Umbilical cord (tissue), 2 donors: Measurements from ENCODE around the gene SHISA4. TPM values are rescaled to one million over a fixed set of nuclear protein-coding genes. Genes with fewer than 3 reads are reported as not detected.

Experiments used
- DNase-seq: peaks from one replicate; pipeline ENCODE4 v3.0.0-alpha.2; 2015; ENCODE audit warnings: low spot score
- total RNA-seq: library from RNA; depleted of rRNA; stranded (reverse); fragments of >200 nt; gene quantifications from one replicate; pipeline ENCODE4 v1.2.3, GENCODE V29; 2014; ENCODE audit warnings: low replicate concordance; ENCODE audit not compliant: insufficient read depth

The SHISA4 gene
- total RNA-seq, 1 donor from 2014 or later = 50.8 TPM

- no peak for DNase-seq
Observed at GRCh38 chr1:201881617-201882016, 7.1 kb upstream of the SHISA4 start.

- DNase-seq = no peak
Observed at GRCh38 chr1:201882665-201883132, 6.0 kb upstream of the SHISA4 start.

- no peak for DNase-seq
Observed at GRCh38 chr1:201883266-201883665, 5.4 kb upstream of the SHISA4 start.

- no peak for DNase-seq
Observed at GRCh38 chr1:201883786-201884185, 4.9 kb upstream of the SHISA4 start.

- DNase-seq = no peak
Observed at GRCh38 chr1:201884425-201884824, 4.3 kb upstream of the SHISA4 start.

DNA sequence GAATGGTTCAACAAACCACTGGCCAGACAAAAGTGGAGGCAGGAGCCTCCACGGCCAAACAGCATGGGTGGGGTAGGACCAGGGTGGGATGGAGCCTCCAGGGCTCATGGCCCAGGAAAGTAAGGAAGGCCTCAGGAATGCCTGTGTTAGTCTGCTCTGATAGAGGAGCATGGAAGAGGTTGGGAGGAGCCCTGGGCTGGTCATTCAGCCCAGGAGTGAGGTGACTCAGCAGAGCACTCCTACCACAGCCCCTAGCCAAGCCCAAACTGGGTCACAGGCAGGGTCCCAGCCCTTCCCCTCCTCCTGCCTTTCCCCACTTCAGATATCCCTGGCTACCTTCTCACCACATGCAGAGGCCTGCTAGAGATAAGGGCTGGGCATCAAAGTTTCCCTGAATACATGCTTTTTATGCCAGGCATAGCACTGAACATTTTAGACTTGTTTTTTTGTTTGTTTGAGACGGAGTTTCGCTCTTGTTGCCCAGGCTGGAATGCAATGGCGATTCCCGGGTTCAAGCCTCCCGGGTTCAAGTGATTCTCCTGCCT lies 3.1 kb upstream of the SHISA4 start:
- DNase-seq = no peak

DNA sequence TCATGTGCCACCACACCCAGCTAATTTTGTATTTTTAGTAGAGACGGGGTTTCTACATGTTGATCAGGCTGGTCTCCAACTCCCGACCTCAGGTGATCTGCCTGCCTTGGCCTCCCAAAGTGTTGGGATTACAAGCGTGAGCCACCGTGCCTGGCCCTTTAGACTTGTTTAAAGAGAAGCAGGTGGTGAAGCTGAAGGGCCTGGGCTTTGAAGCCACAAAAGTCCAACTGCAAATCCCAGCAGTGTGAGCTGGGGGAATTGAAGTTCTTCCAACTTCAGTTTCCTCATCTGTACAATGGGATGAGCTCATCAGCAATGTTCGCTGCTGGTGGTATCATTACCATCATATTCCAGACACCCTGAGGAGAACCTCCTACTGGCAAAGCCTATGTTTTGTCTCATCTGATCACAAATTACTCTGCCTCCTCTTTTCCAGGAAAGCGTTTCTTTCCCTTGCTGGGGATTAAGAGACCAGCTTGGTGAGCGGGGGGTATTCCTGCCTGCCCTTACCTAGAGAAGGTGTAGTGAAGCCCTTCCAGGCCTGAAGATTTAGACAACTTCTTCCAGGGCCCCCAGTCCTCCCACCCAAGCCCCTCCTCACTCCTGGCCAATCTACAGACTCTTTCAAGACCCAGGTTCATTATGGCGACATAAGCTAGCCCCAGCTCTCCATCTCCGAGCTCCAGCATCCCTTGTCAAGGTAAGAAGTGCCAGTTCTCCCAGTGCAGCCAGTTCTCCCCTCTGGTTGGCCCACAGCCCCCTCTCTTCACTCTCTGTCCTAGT lies 2.4 kb upstream of the SHISA4 start:
- DNase-seq = no peak

- no peak for DNase-seq
Observed at GRCh38 chr1:201887116-201887866, 1.4 kb upstream of the SHISA4 start.

- no peak for DNase-seq
Observed at GRCh38 chr1:201889090-201889968, 631 bp downstream of the SHISA4 start.

- no peak for DNase-seq
Observed at GRCh38 chr1:201890223-201890622, 1.5 kb downstream of the SHISA4 start.

DNA sequence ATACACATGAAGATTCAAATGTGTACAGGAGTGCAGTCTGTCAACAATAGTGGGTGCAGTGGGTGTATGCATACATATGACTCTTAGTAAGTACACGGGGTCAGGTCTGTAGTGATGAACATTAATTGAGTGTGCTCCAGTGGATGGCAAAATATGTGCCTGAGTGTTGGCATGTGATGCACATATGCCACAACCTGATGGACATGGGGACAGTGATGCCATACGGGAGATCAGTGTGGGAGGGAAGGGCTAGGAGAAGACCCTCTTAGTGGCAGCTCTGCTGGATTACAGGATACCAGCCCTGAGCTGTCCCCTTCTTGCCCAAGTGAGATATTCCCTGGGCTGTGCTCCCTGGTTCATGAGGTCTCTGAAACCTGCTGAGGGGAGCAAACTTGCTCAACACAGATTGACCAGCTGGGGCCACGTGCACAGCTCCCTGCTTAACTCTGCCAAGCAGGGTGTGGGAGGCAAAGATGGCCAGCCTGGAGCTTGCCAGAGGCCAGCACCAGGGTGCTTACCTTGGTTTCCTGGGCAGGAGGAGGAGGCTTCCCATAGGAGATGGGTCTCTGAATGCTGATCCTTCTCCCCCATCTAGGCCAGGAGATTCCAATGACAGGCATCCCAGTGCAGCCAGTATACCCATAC lies 2.2 kb downstream of the SHISA4 start:
- no peak for DNase-seq

DNA sequence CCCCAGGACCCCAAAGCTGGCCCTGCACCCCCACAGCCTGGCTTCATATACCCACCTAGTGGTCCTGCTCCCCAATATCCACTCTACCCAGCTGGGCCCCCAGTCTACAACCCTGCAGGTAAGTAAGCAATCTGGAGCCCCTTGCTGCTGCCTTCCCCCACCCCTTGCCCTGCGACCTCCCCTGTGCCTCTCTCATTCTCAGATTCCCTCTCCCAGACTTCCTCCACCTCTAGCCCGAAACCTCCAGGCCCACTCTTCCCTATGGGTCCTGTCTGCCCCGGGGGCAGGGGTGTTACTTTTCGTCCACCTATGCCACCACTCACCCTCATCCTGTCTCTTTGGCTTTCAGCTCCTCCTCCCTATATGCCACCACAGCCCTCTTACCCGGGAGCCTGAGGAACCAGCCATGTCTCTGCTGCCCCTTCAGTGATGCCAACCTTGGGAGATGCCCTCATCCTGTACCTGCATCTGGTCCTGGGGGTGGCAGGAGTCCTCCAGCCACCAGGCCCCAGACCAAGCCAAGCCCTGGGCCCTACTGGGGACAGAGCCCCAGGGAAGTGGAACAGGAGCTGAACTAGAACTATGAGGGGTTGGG lies 2.9 kb downstream of the SHISA4 start:
- no peak for DNase-seq

DNA sequence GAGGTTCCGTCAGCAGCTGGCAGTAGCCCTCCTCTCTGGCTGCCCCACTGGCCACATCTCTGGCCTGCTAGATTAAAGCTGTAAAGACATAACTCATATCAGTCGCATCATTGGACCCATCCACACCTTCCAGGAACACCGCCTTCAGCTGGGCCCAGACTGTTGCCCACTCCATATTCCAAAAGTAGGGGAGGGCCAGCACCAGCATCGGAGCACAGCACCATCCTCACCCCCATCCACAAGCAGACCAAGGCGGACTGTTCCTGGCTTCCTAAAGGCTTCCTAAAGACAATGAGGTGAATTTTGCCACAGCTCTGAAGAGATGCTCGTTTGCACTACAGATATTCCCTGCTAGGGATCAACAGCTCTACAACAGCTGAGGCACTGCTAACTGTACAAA lies 3.5 kb downstream of the SHISA4 start:
- no peak for DNase-seq

GRCh38 chr1:201893431-201893830 lies 4.7 kb downstream of the SHISA4 start:
- DNase-seq = no peak

DNA sequence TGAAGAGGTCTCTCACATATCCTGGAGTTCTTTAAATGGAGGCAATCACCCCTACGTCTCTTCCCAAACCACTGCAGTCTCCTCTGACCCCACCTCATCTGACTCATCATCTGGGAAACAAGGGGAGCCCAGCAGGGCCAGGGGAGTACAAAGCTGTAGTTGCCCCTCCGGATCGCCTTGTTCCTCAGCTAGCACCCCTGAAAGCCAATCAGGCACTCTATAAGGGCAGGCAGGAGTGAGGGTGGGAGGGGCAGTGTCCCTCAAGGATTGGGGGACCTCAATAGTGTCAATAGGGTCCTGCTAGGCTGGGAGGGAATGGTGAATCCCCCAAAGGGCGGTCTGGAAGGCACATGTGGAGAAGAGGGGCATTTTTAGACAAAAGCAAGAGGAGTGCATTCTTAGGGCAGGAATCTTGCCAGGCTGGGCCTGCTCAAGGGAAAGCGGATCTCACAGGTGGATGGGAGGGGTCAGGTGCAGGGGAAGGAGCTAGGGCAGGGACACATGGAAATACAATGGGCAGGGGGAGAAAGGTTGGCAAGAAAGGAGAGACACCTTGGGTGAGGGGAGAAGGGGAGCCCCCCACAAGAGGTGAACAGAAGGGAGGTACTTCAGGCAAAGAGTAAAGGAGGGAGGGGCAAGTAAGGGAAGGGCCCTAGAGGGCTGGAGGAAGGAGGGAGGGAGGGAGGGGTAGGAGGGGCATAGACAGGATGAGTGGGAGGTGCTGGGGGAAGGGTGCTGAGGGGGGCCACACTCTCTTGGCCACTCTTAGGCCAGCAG lies 5.8 kb downstream of the SHISA4 start:
- no peak for DNase-seq

DNA sequence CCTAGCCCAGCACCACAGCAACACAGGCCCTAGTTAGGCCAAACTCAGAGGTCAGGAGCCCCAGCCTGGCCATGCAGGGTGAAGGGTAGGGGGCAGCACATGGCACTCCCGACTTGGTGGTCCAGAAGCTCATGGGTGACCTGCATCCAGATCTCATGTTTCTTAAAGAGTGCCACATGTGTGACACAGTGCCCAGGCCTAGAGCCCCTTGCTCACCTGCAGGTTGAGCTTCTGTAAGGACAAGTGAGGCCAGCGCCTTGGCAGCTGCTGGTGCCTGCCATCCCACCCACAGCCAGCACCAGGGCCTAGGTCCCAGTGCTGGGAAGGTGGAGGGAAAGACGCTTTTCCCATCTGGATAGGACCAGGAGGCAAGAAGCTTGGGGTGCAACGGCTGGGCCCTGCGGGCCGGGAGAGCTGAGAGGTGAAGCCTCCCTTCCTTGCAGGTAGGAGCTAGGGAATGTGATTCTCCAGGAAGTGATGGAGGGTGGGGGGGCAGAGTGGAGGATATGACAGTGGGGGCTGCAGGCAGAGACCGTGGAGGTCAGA lies 6.5 kb downstream of the SHISA4 start:
- no peak for DNase-seq

GRCh38 chr1:201895913-201896807 lies 7.5 kb downstream of the SHISA4 start:
- DNase-seq = peak; percentile 89

GRCh38 chr1:201896951-201897391 lies 8.3 kb downstream of the SHISA4 start:
- DNase-seq = no peak
